Measurements from ENCODE around the gene GGA1.
"Not testable (repeated sequence)": the region's sequence is repeated elsewhere in the genome, so short reads cannot be mapped to it uniquely, and the experiment has no call there.

GGA1 gene

DNA sequence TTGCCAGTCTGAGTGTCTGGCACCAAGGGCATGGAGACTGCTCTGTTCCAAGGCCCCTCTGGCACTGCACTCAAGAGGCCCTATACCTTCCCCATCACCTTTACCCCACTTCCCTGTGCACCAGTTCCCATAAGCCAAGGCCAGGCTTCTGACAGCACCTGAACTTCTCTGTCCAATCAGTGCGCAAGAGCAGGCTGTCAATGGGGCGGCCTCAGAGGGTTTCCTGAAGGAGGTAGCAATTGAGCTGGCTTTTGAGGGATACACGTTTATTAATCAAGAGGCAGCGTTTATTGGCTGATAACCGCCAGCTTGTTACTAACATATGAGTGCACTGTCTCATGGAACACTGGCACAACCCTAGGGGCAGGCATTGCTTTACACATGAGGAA lies 32.9 kb downstream of the GGA1 start:
- H3K27ac Mint-ChIP-seq: no peak overlapping the region
- H3K36me3 Mint-ChIP-seq: no peaks in the 10 kb centered on the region
- no peaks in the 10 kb centered on the region for H3K9me3 Mint-ChIP-seq
- H3K4me3 Mint-ChIP-seq: peak overlapping the region; percentile 89
- H3K4me1 Mint-ChIP-seq: peaks cover 49% of the 10 kb centered on the region
- H3K27me3 Mint-ChIP-seq: no peaks in the 10 kb centered on the region

DNA sequence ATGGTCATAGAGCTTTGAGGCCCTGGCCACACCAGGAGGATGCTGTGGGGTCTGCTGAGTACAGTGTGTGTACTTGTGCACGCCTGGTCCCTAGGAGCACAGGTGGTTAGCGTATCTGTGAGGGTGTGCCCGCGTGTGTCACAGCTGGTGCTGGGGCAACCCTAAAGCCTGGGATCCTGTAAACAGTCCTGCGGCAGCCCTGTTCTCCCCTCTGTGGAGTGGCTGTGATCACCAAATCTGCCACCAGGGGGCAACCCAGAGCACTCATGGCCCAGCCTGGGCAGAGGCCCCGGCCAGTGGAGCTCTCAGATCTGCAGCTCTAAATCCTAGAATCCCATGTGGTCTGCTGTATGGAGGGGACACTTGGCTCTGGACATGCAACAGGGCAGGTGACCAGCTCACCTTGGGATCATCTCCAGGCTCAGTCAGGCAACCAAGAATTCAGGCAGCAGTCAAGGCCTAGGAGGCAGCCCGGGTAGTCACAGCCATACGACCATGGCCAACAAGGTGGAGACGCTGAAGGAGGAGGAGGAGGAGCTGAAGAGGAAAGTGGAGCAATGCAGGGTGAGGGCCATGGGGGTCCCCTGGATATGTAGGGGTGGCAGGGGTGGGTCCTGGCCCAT lies 34.7 kb downstream of the GGA1 start:
- Mint-ChIP-seq H3K36me3 (no peaks in the 10 kb centered on the region), H3K27ac (no peak overlapping the region), H3K4me3 (no peak overlapping the region), H3K27me3 (no peaks in the 10 kb centered on the region), H3K4me1 (peaks cover 31% of the 10 kb centered on the region), H3K9me3 (no peaks in the 10 kb centered on the region)

DNA sequence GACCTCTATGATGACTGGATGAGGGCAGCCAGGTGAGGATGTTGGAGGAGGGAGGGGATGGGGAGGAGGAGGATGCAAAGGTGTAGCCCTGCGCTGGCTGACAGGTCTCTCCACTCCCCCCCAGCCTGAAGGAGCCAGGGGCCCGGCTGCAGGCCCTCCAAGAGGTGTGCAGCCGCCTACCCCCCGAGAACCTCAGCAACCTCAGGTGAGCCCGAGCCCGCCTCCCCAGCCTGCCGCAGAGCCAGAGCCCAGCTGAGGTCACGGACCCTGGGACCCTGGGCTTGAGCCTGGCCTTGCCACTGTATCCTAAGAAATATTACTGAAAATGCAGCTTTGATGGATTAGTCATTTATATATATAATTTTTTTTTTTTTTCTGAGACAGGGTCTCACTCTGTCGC lies 38.7 kb downstream of the GGA1 start:
- H3K4me1 Mint-ChIP-seq: peaks cover 14% of the 10 kb centered on the region
- H3K4me3 Mint-ChIP-seq: no peak overlapping the region
- H3K27me3 Mint-ChIP-seq: no peaks in the 10 kb centered on the region
- no peaks in the 10 kb centered on the region for H3K9me3 Mint-ChIP-seq
- H3K36me3 Mint-ChIP-seq: no peaks in the 10 kb centered on the region
- H3K27ac Mint-ChIP-seq: no peak overlapping the region

DNA sequence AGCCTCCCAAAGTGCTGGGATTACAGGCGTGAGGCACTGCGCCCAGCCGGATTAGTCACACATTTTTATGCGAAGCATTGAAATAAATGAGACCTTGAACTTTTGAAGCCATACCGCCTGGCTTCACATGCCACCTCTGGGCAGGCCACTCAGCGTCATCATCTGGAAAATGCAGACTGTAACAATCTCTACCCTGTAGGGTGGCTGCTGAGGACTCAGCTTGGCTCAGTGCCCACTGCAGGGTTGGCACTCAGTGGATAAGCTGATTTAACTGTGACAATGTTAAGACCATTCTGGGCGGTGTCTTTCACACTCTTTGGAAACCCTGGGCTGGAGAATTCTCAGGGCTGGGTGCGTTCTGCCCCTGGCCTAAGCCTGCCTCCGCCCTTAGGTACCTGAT lies 39.3 kb downstream of the GGA1 start:
- H3K9me3 Mint-ChIP-seq: no peaks in the 10 kb centered on the region
- peaks cover 2% of the 10 kb centered on the region for H3K36me3 Mint-ChIP-seq
- peaks cover 10% of the 10 kb centered on the region for H3K4me1 Mint-ChIP-seq
- no peaks in the 10 kb centered on the region for H3K27me3 Mint-ChIP-seq
- H3K4me3 Mint-ChIP-seq: no peak overlapping the region
- no peak overlapping the region for H3K27ac Mint-ChIP-seq

GRCh38 chr22:37650463-37651136 lies 42.0 kb downstream of the GGA1 start:
- Mint-ChIP-seq H3K27ac (no peak overlapping the region), H3K9me3 (no peaks in the 10 kb centered on the region), H3K4me3 (no peak overlapping the region), H3K4me1 (no peaks in the 10 kb centered on the region), H3K27me3 (no peaks in the 10 kb centered on the region), H3K36me3 (peaks cover 2% of the 10 kb centered on the region)

GRCh38 chr22:37654563-37655251 lies 46.1 kb downstream of the GGA1 start:
- peaks cover 12% of the 10 kb centered on the region for H3K4me1 Mint-ChIP-seq
- peaks cover 2% of the 10 kb centered on the region for H3K36me3 Mint-ChIP-seq
- no peak overlapping the region for H3K4me3 Mint-ChIP-seq
- no peaks in the 10 kb centered on the region for H3K9me3 Mint-ChIP-seq
- H3K27me3 Mint-ChIP-seq: no peaks in the 10 kb centered on the region
- H3K27ac Mint-ChIP-seq: no peak overlapping the region

- Mint-ChIP-seq H3K9me3 (no peaks in the 10 kb centered on the region), H3K27me3 (no peaks in the 10 kb centered on the region), H3K36me3 (peaks cover 2% of the 10 kb centered on the region), H3K4me1 (peaks cover 17% of the 10 kb centered on the region), H3K4me3 (no peak overlapping the region), H3K27ac (no peak overlapping the region)
These were observed 46.6 kb downstream of the GGA1 start for GRCh38 chr22:37655252-37655563.

GRCh38 chr22:37656583-37656982 lies 47.9 kb downstream of the GGA1 start:
- H3K4me3 Mint-ChIP-seq: not testable (repeated sequence)
- H3K4me1 Mint-ChIP-seq: peaks cover 31% of the 10 kb centered on the region

DNA sequence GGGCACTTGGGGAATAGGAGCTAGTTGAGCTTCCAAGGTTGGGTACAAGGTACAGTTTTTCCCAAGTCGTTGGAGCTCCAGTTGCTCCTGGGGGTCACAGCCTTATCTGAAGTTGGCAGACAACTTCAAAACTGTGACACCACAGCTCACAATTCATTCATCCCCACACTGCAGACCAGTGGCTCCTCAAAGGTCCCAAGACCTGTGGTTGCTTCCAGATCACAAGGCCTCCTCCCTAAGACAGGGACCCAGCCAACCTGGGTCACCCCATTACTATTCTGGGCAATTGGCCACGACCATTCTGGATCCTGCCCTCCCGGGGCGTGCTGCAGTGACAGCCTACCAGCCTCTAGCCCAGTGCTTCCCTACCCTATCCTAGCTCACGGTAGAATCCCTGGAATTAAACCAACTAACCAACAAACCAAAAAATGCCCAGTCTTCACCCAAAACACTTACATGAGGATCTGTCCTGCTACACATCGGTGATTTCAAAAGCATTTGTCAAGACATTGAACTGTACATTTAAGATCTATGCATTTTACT lies 49.0 kb downstream of the GGA1 start:
- Mint-ChIP-seq H3K4me3 (peak overlapping the region; percentile 91), H3K27ac (peak overlapping the region; percentile 79), H3K36me3 (peaks cover 2% of the 10 kb centered on the region), H3K9me3 (no peaks in the 10 kb centered on the region), H3K27me3 (no peaks in the 10 kb centered on the region), H3K4me1 (peaks cover 35% of the 10 kb centered on the region)

More at GRCh38 chr22:37656583-37656982, 47.9 kb downstream of the GGA1 start:
- H3K36me3 Mint-ChIP-seq, H3K27me3 Mint-ChIP-seq, H3K9me3 Mint-ChIP-seq: not testable (repeated sequence)
- H3K27ac Mint-ChIP-seq: peak overlapping the region; percentile 41

GRCh38 chr22:37658133-37659065 lies 49.8 kb downstream of the GGA1 start, which contains the start of gene PDXP:
Gene PDXP, plus strand, starts transcription at chr22:37658723. Its CDS starts 60 bp downstream, at chr22:37658783.
- peak within 1 kb of the TSS; percentile 91 for H3K4me3 Mint-ChIP-seq
- H3K27ac Mint-ChIP-seq: peak within 1 kb of the TSS; percentile 79
- no peaks in the 10 kb centered on the region for H3K9me3 Mint-ChIP-seq
- no peaks in the 10 kb centered on the region for H3K27me3 Mint-ChIP-seq
- H3K36me3 Mint-ChIP-seq: no peaks in the 10 kb centered on the region
- peaks cover 35% of the 10 kb centered on the region for H3K4me1 Mint-ChIP-seq

DNA sequence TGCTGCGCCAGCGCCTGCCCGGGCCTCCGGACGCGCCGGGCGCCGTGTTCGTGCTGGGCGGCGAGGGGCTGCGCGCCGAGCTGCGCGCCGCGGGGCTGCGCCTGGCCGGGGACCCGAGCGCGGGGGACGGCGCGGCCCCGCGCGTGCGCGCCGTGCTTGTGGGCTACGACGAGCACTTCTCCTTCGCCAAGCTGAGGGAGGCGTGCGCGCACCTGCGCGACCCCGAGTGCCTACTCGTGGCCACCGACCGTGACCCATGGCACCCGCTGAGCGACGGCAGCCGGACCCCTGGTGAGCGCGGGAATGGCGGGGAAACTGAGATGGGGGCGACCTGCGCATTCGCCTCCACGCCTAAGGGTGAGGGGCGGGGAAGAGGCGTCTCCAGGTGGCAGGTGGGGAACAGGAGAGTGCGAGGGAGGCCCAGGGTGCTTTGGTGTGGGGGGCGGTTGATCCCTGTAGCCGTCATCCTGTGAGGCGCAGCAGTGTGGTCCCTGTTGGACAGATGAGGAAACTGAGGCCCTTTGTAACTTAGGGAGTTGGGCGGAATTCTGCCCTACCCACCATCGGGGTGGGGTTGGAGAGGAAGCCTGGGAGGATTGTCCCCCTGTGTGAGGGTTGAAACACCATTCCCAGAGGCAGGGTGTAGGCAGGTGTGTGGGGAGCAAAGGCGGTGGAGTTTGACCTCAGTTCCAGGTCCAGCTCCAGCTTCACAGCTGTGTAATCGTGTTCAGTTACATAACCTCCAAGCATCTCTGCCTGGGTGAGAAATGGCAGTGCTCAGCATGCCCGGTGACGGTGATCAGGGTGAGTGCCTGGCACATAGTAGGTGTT lies 50.6 kb downstream of the GGA1 start:
- peak overlapping the region; percentile 23 for H3K27ac Mint-ChIP-seq
- no peaks in the 10 kb centered on the region for H3K9me3 Mint-ChIP-seq

DNA sequence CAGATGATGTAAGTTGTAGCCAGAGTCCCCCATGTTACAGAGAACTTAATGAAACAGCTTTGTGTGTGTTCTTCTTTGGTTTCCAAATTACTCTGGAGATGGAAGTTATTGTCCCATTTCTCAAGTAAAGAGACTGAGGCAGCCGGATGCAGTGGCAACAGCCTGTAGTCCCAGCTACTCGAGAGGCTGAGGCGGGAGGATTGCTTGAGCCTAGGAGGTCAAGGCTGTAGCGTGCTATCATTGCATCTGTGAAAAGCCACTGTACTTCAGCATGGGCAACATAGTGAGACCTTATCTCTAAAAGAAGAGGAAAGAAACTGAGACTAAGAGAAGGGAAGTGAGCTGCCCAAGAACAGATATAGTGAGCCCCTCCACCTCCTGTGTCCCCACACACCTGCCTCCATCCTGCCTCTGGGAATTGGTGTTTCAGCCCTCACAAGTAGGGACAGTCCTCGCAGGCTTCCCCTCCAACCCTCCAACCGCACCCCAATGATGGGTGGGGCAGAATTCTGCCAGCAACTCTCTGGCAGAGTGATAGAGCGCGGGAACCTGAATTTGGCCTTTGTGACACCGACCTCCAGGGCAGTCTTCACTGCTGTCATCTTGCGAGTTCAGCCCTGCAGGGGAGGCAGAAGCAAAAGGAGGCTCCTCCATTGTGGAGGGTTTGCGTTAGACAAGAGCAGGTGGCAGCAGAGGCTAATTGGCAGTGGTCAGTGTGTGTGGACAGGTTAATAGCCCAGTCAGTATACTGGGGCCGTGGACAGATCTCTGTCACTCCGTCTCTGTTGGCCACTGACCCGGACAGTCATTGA lies 51.5 kb downstream of the GGA1 start:
- H3K36me3 Mint-ChIP-seq: no peaks in the 10 kb centered on the region
- peaks cover 35% of the 10 kb centered on the region for H3K4me1 Mint-ChIP-seq
- peak overlapping the region; percentile 85 for H3K4me3 Mint-ChIP-seq
- no peaks in the 10 kb centered on the region for H3K27me3 Mint-ChIP-seq
- H3K9me3 Mint-ChIP-seq: no peaks in the 10 kb centered on the region
- H3K27ac Mint-ChIP-seq: peak overlapping the region; percentile 81

More for the DNA sequence above, 50.6 kb downstream of the GGA1 start:
- peak overlapping the region; percentile 85 for H3K4me3 Mint-ChIP-seq
- H3K36me3 Mint-ChIP-seq: no peaks in the 10 kb centered on the region
- H3K4me1 Mint-ChIP-seq: peaks cover 35% of the 10 kb centered on the region
- no peaks in the 10 kb centered on the region for H3K27me3 Mint-ChIP-seq

DNA sequence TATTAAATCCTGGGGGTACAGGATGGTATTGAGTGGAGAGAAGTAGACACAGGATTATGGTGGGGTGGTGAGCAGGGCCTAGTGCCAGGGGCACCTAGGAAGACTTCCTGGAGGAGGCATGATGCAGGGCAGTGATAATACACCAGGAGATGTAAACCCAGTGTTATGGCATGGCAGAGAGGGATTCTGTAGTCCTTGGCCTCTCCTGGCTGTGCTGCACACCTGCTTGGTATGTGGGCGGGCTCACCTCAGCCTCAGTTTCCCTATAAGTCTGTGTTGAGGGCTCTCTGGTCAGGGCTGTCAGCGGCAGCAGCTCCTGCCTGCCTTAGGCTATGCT lies 52.0 kb downstream of the GGA1 start:
- Mint-ChIP-seq H3K27me3 (no peaks in the 10 kb centered on the region), H3K4me1 (peaks cover 35% of the 10 kb centered on the region), H3K36me3 (no peaks in the 10 kb centered on the region), H3K9me3 (no peaks in the 10 kb centered on the region), H3K4me3 (peak overlapping the region; percentile 85), H3K27ac (peak overlapping the region; percentile 81)

Data from activated naive CD4-positive, alpha-beta T cell treated with anti-CD3 and anti-CD28 coated beads, Interleukin-2, amount 50 U/mL, for 24 hours (primary cell).